A549 treated with ZK216348 at 1 μM for 4 hours (cell line): Measurements from ENCODE around the gene LRRC37B. TPM values are rescaled to one million over a fixed set of nuclear protein-coding genes. Genes with fewer than 3 reads are reported as not detected.

Source experiments
- total RNA-seq: library from RNA; stranded (reverse); fragments of 200-300 nt; extraction: Qiagen RNA extraction; gene quantifications from 5 replicates; pipeline ENCODE4 v1.2.3, GENCODE V29; 2022; ENCODE audit warnings: low read depth

The LRRC37B gene
- 9.2 to 11.3 TPM (median 10.5 TPM) in 5 replicates for total RNA-seq

GRCh38 chr17:32006957-32007462, at the start of gene LRRC37B:
Gene LRRC37B (plus strand): TSS chr17:32007383. CDS start chr17:32021393, 14,010 bp downstream.

Other genes starting within 250 kb of the LRRC37B start
- gene COPRS, start 148.1 kb upstream of the LRRC37B start, total RNA-seq: 137 to 200 TPM (median 161 TPM) in 5 replicates
- gene UTP6, start 105.7 kb upstream of the LRRC37B start, total RNA-seq: 73.1 to 83.4 TPM (median 76.8 TPM) in 5 replicates
- 14.9 to 30.7 TPM (median 25.1 TPM) in 5 replicates for gene SUZ12, start 70.4 kb upstream of the LRRC37B start, total RNA-seq
- 16.3 to 27.2 TPM (median 22.5 TPM) in 5 replicates for gene RHOT1, start 135.1 kb downstream of the LRRC37B start, total RNA-seq